GM21723 (cell line): ENCODE measurements around the gene ITGB3.

Experiments
- ATAC-seq: cut with Tn5 transposase; IDR thresholded peaks from one replicate; pipeline ENCODE4 v1.9.1; 2021; ENCODE audit warnings: mild to moderate bottlenecking, moderate library complexity; ENCODE audit not compliant: unreplicated experiment

Gene ITGB3

DNA sequence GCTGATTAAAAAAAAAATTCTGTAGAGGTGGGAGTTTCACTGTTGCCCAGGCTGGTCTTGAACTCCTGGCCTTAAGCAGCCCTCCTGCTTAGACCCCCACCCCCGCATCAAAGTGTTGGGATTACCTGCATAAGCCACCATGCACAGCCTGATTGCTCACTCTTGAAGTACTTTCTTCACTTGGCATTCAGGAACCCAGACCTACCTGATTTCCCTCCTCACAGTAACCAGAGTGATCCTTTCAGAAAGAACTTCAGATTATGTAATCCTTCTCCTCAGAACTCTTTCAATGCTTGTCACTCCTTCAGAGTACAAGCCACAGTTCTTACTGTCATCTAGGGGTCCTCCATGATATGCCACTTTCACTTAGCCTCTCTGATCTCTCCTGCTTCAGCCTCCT, 71.5 kb downstream of the ITGB3 start:
- no peak for ATAC-seq

- no peak for ATAC-seq
Measured at GRCh38 chr17:47330548-47330947, 76.9 kb downstream of the ITGB3 start.

DNA sequence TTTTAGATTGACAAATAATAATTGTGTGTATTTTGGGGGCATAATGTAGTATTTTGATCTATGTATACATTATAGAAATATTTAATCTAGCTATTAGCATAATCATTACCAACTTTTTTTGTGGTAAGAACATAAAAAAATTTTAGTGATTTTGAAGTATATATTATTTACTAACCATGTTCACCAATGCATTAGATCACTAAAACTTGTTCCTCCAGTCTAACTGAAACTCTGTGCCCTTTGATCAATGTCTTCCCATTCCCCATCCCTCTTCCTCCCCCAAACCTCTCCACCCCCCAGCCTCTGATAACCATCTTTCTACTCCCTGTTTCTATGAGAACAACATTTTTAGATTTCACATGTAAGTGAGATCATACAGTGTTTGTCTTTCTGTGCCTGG, 78.7 kb downstream of the ITGB3 start:
- no peak for ATAC-seq

GRCh38 chr17:47335101-47335936, 81.7 kb downstream of the ITGB3 start:
- ATAC-seq: no peak

GRCh38 chr17:47338026-47338425, 84.4 kb downstream of the ITGB3 start:
- no peak for ATAC-seq

GRCh38 chr17:47352848-47353247, 99.2 kb downstream of the ITGB3 start:
- no peak for ATAC-seq

DNA sequence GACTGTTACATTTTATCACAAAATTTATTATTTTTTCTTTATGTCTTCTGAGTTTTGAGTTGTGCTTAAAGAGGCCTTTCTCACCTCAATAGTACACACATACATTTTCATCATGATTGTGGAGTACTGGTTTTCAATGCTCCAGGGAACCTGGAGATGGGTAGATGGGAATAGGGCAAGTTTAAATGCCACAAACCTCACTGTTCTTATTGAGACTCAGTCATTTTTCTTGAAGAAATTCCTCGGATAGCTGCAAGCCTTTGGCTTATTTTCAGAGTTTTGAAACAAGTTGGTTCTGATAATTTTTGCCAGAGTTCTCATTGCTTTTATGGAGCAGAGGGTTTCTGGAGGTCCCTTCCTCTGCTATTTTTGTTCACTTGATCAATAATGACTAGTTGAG, 105.0 kb downstream of the ITGB3 start:
- ATAC-seq: no peak
